Keratinocyte (primary cell): Measurements from ENCODE around the gene ALOXE3. TPM values are rescaled to one million over a fixed set of nuclear protein-coding genes. Genes with fewer than 3 reads are reported as not detected.
A peak's percentile ranks its signal among the peaks of the same experiment; 100 is the strongest.

ENCODE experiments used
- DNase-seq: peaks from one replicate; pipeline ENCODE4 v3.0.0-alpha.2; 2011; ENCODE audit warnings: low read depth, missing footprints, low spot score
- FAIRE-seq: peaks from 2 replicates; lab custom pipeline; 2011; peaks lifted over from hg19 to GRCh38; lab: Jason Lieb, UNC
- H2AFZ ChIP-seq: 2 replicates; pipeline ENCODE4 v1.6.0; 2012; ENCODE audit warnings: low read length, control low read depth, inconsistent platforms; ENCODE audit not compliant: control insufficient read depth
- H3K27ac ChIP-seq: 2 replicates; pipeline ENCODE4 v1.5.1; 2011; ENCODE audit warnings: low read length; ENCODE audit not compliant: control insufficient read depth, insufficient read depth
- H3K27me3 ChIP-seq: 3 replicates; pipeline ENCODE4 v1.6.0; 2011; ENCODE audit warnings: low read length; ENCODE audit not compliant: control insufficient read depth, insufficient read depth; ENCODE audit errors: extremely low read depth
- H3K36me3 ChIP-seq, 2 experiments: 2 replicates in 1 of 2; 3 replicates in 1 of 2; pipeline ENCODE4 v1.5.1; 2011; ENCODE audit warnings: low read length in 2 of 2, mild to moderate bottlenecking in 1 of 2; ENCODE audit not compliant: control insufficient read depth in 2 of 2, insufficient read depth in 2 of 2; ENCODE audit errors: extremely low read depth in 1 of 2
- H3K4me1 ChIP-seq: 3 replicates; pipeline ENCODE4 v1.5.1; 2011; ENCODE audit warnings: low read length; ENCODE audit not compliant: control insufficient read depth, insufficient read depth; ENCODE audit errors: extremely low read depth
- H3K4me2 ChIP-seq: 3 replicates; pipeline ENCODE4 v1.6.0; 2011; ENCODE audit warnings: low read depth, low read length; ENCODE audit not compliant: control insufficient read depth, insufficient read depth; ENCODE audit errors: extremely low read depth
- H3K4me3 ChIP-seq, 3 experiments: fragments of 200-600 bp in 1 of 3; sonication (generic) in 1 of 3; 2 replicates in 2 of 3; 3 replicates in 1 of 3; pipeline ENCODE4 v1.5.1; 2011 to 2016; ENCODE audit warnings: low read length in 3 of 3, mild to moderate bottlenecking in 3 of 3, control low read depth in 2 of 3, inconsistent platforms in 1 of 3, low read depth in 1 of 3, mixed read lengths in 1 of 3, mixed run types in 1 of 3, moderate library complexity in 1 of 3; ENCODE audit not compliant: control insufficient read depth in 2 of 3, insufficient read depth in 2 of 3; ENCODE audit errors: extremely low read depth in 1 of 3
- H3K79me2 ChIP-seq: 2 replicates; pipeline ENCODE4 v1.6.0; 2012; ENCODE audit warnings: low read length; ENCODE audit not compliant: control insufficient read depth, insufficient read depth
- H3K9ac ChIP-seq: 3 replicates; pipeline ENCODE4 v1.6.0; 2011; ENCODE audit warnings: low read length; ENCODE audit not compliant: control insufficient read depth, insufficient read depth; ENCODE audit errors: extremely low read depth
- H3K9me1 ChIP-seq: 3 replicates; pipeline ENCODE4 v1.6.0; 2011; ENCODE audit warnings: low read length; ENCODE audit not compliant: control insufficient read depth, insufficient read depth; ENCODE audit errors: extremely low read depth
- H3K9me3 ChIP-seq: 2 replicates; pipeline ENCODE4 v1.5.1; 2012; ENCODE audit warnings: low read depth, low read length; ENCODE audit not compliant: control insufficient read depth
- H4K20me1 ChIP-seq: 3 replicates; pipeline ENCODE4 v1.6.0; 2011; ENCODE audit warnings: low read length; ENCODE audit not compliant: control insufficient read depth, insufficient read depth; ENCODE audit errors: extremely low read depth
- EZH2 ChIP-seq: IDR thresholded peaks from one replicate; pipeline ENCODE4 v1.6.1; 2012; ENCODE audit warnings: inconsistent platforms, mild to moderate bottlenecking, low read length, moderate library complexity
- dilution Hi-C: fragments of 300-500 bp; cut with MboI; formaldehyde crosslinking; loops from one replicate; pipeline ENCODE4 v1.7.0; 2020; ENCODE audit warnings: low sequenced_read_pairs; ENCODE audit not compliant: extremely low pct_ligation_motif_present
- polyA plus RNA-seq, 5 experiments: library from polyadenylated mRNA; depleted of rRNA in 3 of 5; stranded (reverse) in 3 of 5; stranded (forward) in 1 of 5; unstranded in 1 of 5; fragments of >200 nt; gene quantifications; 1 replicate in 1 of 5; 2 replicates in 3 of 5; 3 replicates in 1 of 5; pipeline versions ENCODE4 v1.2.1 to v1.2.3, GENCODE V29; 2011 to 2012; ENCODE audit warnings: missing spikeins in 2 of 5, low read depth in 1 of 5, low replicate concordance in 1 of 5
- TF ChIP-seq, protein P1 (sequence below), 3 experiments: IDR thresholded peaks in 1 of 3; conservative IDR thresholded peaks in 1 of 3; optimal IDR thresholded peaks in 1 of 3; 2 replicates in 2 of 3; 3 replicates in 1 of 3; pipeline versions ENCODE3 to v1.5.1; 2011; ENCODE audit warnings: low read length in 3 of 3, mild to moderate bottlenecking in 3 of 3, moderate library complexity in 2 of 3, control low read depth in 1 of 3, inconsistent platforms in 1 of 3; ENCODE audit not compliant: insufficient read depth in 2 of 3; ENCODE audit errors: extremely low read depth in 1 of 3

Gene ALOXE3
- polyA plus RNA-seq, 1 donor (not counting 4 experiments of a cell fraction or from before 2014, with no cell fraction given) = 2.7 TPM

- TF ChIP-seq EZH2 = no peak
- TF ChIP-seq, protein P1, sequence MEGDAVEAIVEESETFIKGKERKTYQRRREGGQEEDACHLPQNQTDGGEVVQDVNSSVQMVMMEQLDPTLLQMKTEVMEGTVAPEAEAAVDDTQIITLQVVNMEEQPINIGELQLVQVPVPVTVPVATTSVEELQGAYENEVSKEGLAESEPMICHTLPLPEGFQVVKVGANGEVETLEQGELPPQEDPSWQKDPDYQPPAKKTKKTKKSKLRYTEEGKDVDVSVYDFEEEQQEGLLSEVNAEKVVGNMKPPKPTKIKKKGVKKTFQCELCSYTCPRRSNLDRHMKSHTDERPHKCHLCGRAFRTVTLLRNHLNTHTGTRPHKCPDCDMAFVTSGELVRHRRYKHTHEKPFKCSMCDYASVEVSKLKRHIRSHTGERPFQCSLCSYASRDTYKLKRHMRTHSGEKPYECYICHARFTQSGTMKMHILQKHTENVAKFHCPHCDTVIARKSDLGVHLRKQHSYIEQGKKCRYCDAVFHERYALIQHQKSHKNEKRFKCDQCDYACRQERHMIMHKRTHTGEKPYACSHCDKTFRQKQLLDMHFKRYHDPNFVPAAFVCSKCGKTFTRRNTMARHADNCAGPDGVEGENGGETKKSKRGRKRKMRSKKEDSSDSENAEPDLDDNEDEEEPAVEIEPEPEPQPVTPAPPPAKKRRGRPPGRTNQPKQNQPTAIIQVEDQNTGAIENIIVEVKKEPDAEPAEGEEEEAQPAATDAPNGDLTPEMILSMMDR (optimal IDR thresholded peaks at IDR 0.05 in 1 of 3, IDR thresholded peaks at IDR 0.05 in 1 of 3, conservative IDR thresholded peaks at IDR 0.05 in 1 of 3; ENCODE audit: extremely low read depth in 1 of 3, insufficient read depth in 2 of 3, low read length in 3 of 3) = no peak
- peaks cover 31% of the 10 kb centered on the region for H3K4me1 ChIP-seq
- peak overlapping the region; percentile 67 for H3K27ac ChIP-seq
- H3K36me3 ChIP-seq = no peaks in the 10 kb centered on the region
- DNase-seq (no peak), FAIRE-seq (peak; percentile 99)
- H3K9me1 ChIP-seq = peaks cover 3% of the 10 kb centered on the region
- H4K20me1 ChIP-seq = no peaks in the 10 kb centered on the region
- dilution Hi-C loops = no loop called here
- peak overlapping the region; percentile 65 for H3K4me2 ChIP-seq
- H3K9ac ChIP-seq = peak overlapping the region; percentile 50
- no peaks in the 10 kb centered on the region for H3K27me3 ChIP-seq
- H3K9me3 ChIP-seq = no peaks in the 10 kb centered on the region
- no peak overlapping the region for H3K4me3 ChIP-seq
- H2AFZ ChIP-seq = peak overlapping the region; percentile 80
- no peaks in the 10 kb centered on the region for H3K79me2 ChIP-seq
Observed at GRCh38 chr17:8105957-8106398, 12.3 kb downstream of the ALOXE3 start.

DNA sequence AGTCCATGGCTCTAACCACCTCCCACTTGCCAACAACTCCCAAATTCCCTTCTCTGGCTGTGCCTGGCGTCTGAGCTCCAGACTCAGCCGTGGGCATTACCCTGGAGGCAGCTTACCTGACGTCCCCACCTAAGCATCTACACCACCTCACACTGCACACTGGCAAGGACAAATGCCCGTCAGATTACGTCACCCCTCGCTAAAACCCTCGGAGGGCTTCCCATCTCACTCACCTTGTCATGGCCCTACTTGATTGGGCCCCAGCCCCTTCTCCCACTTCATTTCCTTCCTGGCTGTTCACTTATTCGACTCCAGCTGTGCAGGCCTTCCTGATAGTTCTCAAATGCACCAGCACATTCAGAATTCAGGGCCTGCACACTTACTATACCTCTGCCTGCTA, 13.4 kb downstream of the ALOXE3 start:
- DNase-seq (no peak), FAIRE-seq (peak; percentile 57)
- Histone ChIP-seq H3K9me3 (no peaks in the 10 kb centered on the region), H4K20me1 (no peaks in the 10 kb centered on the region), H3K4me1 (peaks cover 29% of the 10 kb centered on the region), H3K4me3 (no peak overlapping the region), H3K36me3 (no peaks in the 10 kb centered on the region), H3K27ac (no peak overlapping the region), H3K79me2 (no peaks in the 10 kb centered on the region), H3K9me1 (peaks cover 3% of the 10 kb centered on the region), H2AFZ (no peak overlapping the region), H3K4me2 (no peak overlapping the region), H3K27me3 (no peaks in the 10 kb centered on the region), H3K9ac (no peak overlapping the region)
- dilution Hi-C loops = no loop called here
- TF ChIP-seq EZH2 = no peak
- TF ChIP-seq, protein P1 (optimal IDR thresholded peaks at IDR 0.05 in 1 of 3, IDR thresholded peaks at IDR 0.05 in 1 of 3, conservative IDR thresholded peaks at IDR 0.05 in 1 of 3; ENCODE audit: extremely low read depth in 1 of 3, insufficient read depth in 2 of 3, low read length in 3 of 3) = no peak
